Midbrain (tissue), 1 donor: Measurements from ENCODE around the gene SCTR.
"Not testable (repeated sequence)": the region's sequence is repeated elsewhere in the genome, so short reads cannot be mapped to it uniquely, and the experiment has no call there.

Experiments used
- DNase-seq: peaks from one replicate; lab custom pipeline; 2025; lab: John Stamatoyannopoulos, UW

Gene SCTR

GRCh38 chr2:119408221-119408619 is 116.1 kb downstream of the SCTR start:
- no peak for DNase-seq

- DNase-seq: peak; percentile 68
These were observed 116.7 kb downstream of the SCTR start for GRCh38 chr2:119407430-119408220.

- no peak for DNase-seq
These were observed 119.1 kb downstream of the SCTR start for GRCh38 chr2:119405151-119405550.

GRCh38 chr2:119403618-119404017 is 120.7 kb downstream of the SCTR start:
- DNase-seq: not testable (repeated sequence)

GRCh38 chr2:119402645-119403560 is 121.4 kb downstream of the SCTR start:
- DNase-seq: no peak

GRCh38 chr2:119402106-119402505 is 122.2 kb downstream of the SCTR start:
- no peak for DNase-seq

GRCh38 chr2:119397196-119397595 is 127.1 kb downstream of the SCTR start:
- no peak for DNase-seq

- DNase-seq: no peak
These were observed 130.1 kb downstream of the SCTR start for GRCh38 chr2:119393971-119394748.
